ENCODE results near the gene OLFML1.

Gene OLFML1

DNA sequence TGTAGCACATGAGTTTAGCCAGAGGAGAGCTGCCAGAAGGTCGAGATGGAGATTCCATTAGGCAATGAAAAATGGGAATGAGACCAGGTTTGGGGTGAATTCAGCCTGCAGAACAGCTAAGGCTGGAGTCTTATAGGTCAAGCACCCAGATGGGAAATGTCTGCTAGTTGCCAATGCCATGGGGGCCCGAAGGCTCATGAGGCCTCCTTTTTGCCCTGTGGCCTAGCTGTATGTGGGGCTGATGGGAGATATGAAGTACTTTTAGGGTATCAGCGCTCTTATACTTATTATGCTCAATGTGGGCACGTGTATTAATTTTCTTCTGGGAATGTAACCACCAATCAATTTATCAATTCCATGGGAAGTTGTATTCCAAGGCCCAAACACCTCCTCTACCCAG, 37.2 kb downstream of the OLFML1 start:
- no peaks in the 10 kb centered on the region for H4K20me1 ChIP-seq (ENCODE audit: low read depth, low read length)
- H2AFZ ChIP-seq (ENCODE audit: low read depth, low read length, severe bottlenecking): no peak overlapping the region
- no peaks in the 10 kb centered on the region for H3K9me2 ChIP-seq (replicated peaks; ENCODE audit: insufficient read depth, low read length)
- no peak overlapping the region for H3K4me2 ChIP-seq (ENCODE audit: low read depth, low read length, poor library complexity, severe bottlenecking)
- H3K4me3 ChIP-seq (ENCODE audit: insufficient read depth, low read length, poor library complexity, severe bottlenecking): no peak overlapping the region
- no peak for TF ChIP-seq EZH2phosphoT487 (conservative IDR thresholded peaks at IDR 0.05; ENCODE audit: low read length)
- TF ChIP-seq CTCF (IDR thresholded peaks at IDR 0.05; ENCODE audit: insufficient read depth, low read length, poor library complexity, severe bottlenecking): no peak
- no peak overlapping the region for H3K9ac ChIP-seq (ENCODE audit: low read length)
- no peak overlapping the region for H3K27ac ChIP-seq (ENCODE audit: low read depth, low read length)
- no peaks in the 10 kb centered on the region; the same call in 1 of the 2 replicates for H3F3A ChIP-seq (ENCODE audit: insufficient read depth)
- no peaks in the 10 kb centered on the region for H3K9me3 ChIP-seq (ENCODE audit: insufficient read depth, low read length)
- no peaks in the 10 kb centered on the region for H3K36me3 ChIP-seq (ENCODE audit: low read length)
- H3K79me2 ChIP-seq (ENCODE audit: insufficient read depth, low read length): no peaks in the 10 kb centered on the region
- H3K27me3 ChIP-seq (ENCODE audit: low read length): no peaks in the 10 kb centered on the region

DNA sequence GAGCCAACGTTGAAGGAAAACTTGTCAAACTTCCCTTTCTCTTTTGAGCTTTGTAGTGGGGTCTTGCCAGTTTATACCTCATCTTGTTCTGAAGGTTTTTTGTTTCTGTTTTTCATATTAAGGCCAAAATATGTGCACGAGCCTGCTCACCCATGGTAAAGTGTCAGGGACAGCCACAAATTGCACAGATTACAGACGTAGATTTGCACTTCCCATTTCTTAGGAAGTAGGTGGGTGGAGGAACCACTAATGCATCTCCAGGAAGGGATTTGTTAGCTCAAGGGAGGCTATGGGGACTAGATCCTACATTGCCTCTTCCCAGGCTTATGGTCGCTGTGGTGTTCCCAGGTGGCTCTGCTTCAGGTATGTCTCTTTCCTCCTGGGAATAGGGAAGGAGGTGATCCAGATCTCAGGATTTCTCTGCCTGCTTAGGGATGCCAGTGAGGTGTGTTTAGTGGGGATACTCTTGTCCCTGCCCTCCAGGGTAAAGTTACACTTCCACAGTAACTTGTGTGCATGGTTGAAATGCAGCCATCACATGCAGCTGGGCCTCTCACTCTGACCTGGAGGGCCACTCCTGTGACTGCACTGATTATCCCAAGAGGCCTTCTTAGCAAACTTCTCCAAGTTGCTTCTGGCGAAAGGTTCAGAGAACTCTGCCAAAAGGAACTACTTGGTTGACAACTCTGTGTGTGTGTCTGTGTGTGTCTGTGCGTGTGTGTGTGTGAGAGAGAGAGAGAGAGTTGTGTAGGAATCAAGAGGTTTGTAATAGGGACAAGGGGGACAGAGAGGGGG, 38.3 kb downstream of the OLFML1 start:
- TF ChIP-seq EZH2phosphoT487 (conservative IDR thresholded peaks at IDR 0.05; ENCODE audit: low read length): no peak
- no peak for TF ChIP-seq CTCF (IDR thresholded peaks at IDR 0.05; ENCODE audit: insufficient read depth, low read length, poor library complexity, severe bottlenecking)
- no peaks in the 10 kb centered on the region for H3K79me2 ChIP-seq (ENCODE audit: insufficient read depth, low read length)

DNA sequence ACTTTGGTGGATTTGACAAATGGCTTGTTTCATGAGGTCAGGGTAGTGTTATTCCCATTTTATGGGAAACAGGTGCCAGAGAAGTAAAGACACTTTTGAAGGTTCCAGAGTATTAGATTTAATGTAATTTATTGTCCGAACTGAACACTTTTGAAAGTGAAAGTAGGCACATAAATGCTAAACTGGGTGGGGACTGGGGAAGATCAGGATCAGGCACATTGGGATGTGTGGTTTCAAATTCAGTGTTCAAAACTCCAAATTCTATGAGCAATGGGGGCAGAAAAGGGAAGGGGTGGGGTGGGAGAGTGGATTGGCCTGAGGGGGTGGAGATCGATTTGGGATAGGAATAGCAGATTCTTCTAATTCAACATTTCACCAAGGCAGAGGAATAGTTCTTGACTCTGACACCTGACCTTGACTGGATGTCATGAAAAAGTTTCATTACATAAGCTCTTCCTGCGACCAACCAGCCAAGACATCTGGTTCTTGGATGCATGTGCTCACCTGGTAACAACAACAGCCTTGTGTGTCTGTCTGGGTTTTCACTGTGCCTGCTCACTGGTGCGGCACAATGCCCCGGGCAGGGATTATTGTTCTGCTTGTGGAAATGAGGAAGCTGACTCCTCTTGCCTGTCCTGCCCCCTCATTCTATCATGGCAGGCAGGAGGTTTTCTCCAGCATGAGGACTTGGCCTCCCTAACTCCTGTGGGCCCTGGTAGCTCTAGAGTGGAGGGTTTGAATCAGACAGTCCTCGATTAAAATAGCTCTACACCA, 39.3 kb downstream of the OLFML1 start:
- H3K9ac ChIP-seq (ENCODE audit: low read length): no peak overlapping the region
- H3K9me2 ChIP-seq (replicated peaks; ENCODE audit: insufficient read depth, low read length): no peaks in the 10 kb centered on the region
- H3K27me3 ChIP-seq (ENCODE audit: low read length): no peaks in the 10 kb centered on the region
- no peaks in the 10 kb centered on the region for H4K20me1 ChIP-seq (ENCODE audit: low read depth, low read length)
- H3K9me3 ChIP-seq (ENCODE audit: insufficient read depth, low read length): no peaks in the 10 kb centered on the region
- no peaks in the 10 kb centered on the region for H3K79me2 ChIP-seq (ENCODE audit: insufficient read depth, low read length)
- H3K27ac ChIP-seq (ENCODE audit: low read depth, low read length): no peak overlapping the region
- no peak overlapping the region for H3K4me3 ChIP-seq (ENCODE audit: insufficient read depth, low read length, poor library complexity, severe bottlenecking)
- no peaks in the 10 kb centered on the region; the same call in 1 of the 2 replicates for H3F3A ChIP-seq (ENCODE audit: insufficient read depth)
- H2AFZ ChIP-seq (ENCODE audit: low read depth, low read length, severe bottlenecking): no peak overlapping the region
- H3K36me3 ChIP-seq (ENCODE audit: low read length): no peaks in the 10 kb centered on the region
- no peak overlapping the region for H3K4me2 ChIP-seq (ENCODE audit: low read depth, low read length, poor library complexity, severe bottlenecking)
- TF ChIP-seq EZH2phosphoT487 (conservative IDR thresholded peaks at IDR 0.05; ENCODE audit: low read length) (no peak), CTCF (IDR thresholded peaks at IDR 0.05; ENCODE audit: insufficient read depth, low read length, poor library complexity, severe bottlenecking) (no peak)

More for the DNA sequence above, 38.3 kb downstream of the OLFML1 start:
- Histone ChIP-seq H3K36me3 (ENCODE audit: low read length) (no peaks in the 10 kb centered on the region), H3K27me3 (ENCODE audit: low read length) (no peaks in the 10 kb centered on the region), H3K4me3 (ENCODE audit: insufficient read depth, low read length, poor library complexity, severe bottlenecking) (no peak overlapping the region), H3F3A (ENCODE audit: insufficient read depth) (no peaks in the 10 kb centered on the region; the same call in 1 of the 2 replicates), H4K20me1 (ENCODE audit: low read depth, low read length) (no peaks in the 10 kb centered on the region), H3K4me2 (ENCODE audit: low read depth, low read length, poor library complexity, severe bottlenecking) (no peak overlapping the region), H3K9me3 (ENCODE audit: insufficient read depth, low read length) (no peaks in the 10 kb centered on the region), H2AFZ (ENCODE audit: low read depth, low read length, severe bottlenecking) (no peak overlapping the region), H3K9me2 (replicated peaks; ENCODE audit: insufficient read depth, low read length) (no peaks in the 10 kb centered on the region), H3K9ac (ENCODE audit: low read length) (no peak overlapping the region), H3K27ac (ENCODE audit: low read depth, low read length) (no peak overlapping the region)
